Endothelial cell of umbilical vein (primary cell): Measurements from ENCODE around the gene HFE. TPM values are rescaled to one million over a fixed set of nuclear protein-coding genes. Genes with fewer than 3 reads are reported as not detected.

Experiments used
- BruUV-seq: library from RNA; stranded (reverse); fragments of 400-500 nt; replicated peaks from 2 replicates; lab custom pipeline; 2021; lab: Mats Ljungman, UMichigan
- CTCF ChIA-PET: fragments of 300-600, 350-600 bp; sonication (Branson Sonifier 250); formaldehyde crosslinking; loops from one replicate; lab custom pipeline; 2021; ENCODE audit warnings: antibody characterized with exemption, inconsistent platforms; lab: Charles Lee
- POLR2A ChIA-PET: fragments of 300-600, 350-600 bp; sonication (Branson Sonifier 250); formaldehyde crosslinking; loops from one replicate; lab custom pipeline; 2021; ENCODE audit warnings: antibody characterized with exemption, inconsistent platforms; lab: Charles Lee
- DNase-seq: peaks from one replicate; pipeline ENCODE4 v3.0.0-alpha.2; 2011; ENCODE audit warnings: low read depth, low spot score
- FAIRE-seq: peaks from 2 replicates; lab custom pipeline; 2011; peaks lifted over from hg19 to GRCh38; lab: Jason Lieb, UNC
- H2AFZ ChIP-seq: 2 replicates; pipeline ENCODE4 v1.6.0; 2012; ENCODE audit warnings: low read depth, low read length, control low read depth, inconsistent platforms
- H3K27ac ChIP-seq: 2 replicates; pipeline ENCODE4 v1.5.1; 2011; ENCODE audit warnings: low read depth, mild to moderate bottlenecking, control low read depth, low read length, moderate library complexity; ENCODE audit not compliant: insufficient read depth
- H3K27me3 ChIP-seq, 2 experiments: 2 replicates each; pipeline versions ENCODE4 v1.6.0 to v1.6.1; 2011; ENCODE audit warnings: low read length in 2 of 2, mixed read lengths in 1 of 2; ENCODE audit not compliant: control insufficient read depth in 2 of 2, insufficient read depth in 2 of 2
- H3K36me3 ChIP-seq, 2 experiments: 2 replicates in 1 of 2; 3 replicates in 1 of 2; pipeline ENCODE4 v1.5.1; 2011; ENCODE audit warnings: low read length in 2 of 2, mild to moderate bottlenecking in 1 of 2, moderate library complexity in 1 of 2; ENCODE audit not compliant: control insufficient read depth in 2 of 2, insufficient read depth in 2 of 2; ENCODE audit errors: extremely low read depth in 1 of 2
- H3K4me1 ChIP-seq: 3 replicates; pipeline ENCODE4 v1.5.1; 2011; ENCODE audit warnings: mild to moderate bottlenecking, low read length; ENCODE audit not compliant: control insufficient read depth, insufficient read depth; ENCODE audit errors: extremely low read depth
- H3K4me2 ChIP-seq: 2 replicates; pipeline ENCODE4 v1.6.1; 2011; ENCODE audit warnings: low read length, control low read depth, mixed read lengths; ENCODE audit not compliant: insufficient read depth
- H3K4me3 ChIP-seq, 3 experiments: fragments of 200-600 bp in 1 of 3; sonication (generic), shearing (Covaris generic) in 1 of 3; replicated peaks in 1 of 3; 2 replicates each; pipeline ENCODE4 v1.5.1; 2011 to 2016; ENCODE audit warnings: control low read depth in 3 of 3, low read length in 3 of 3, mild to moderate bottlenecking in 2 of 3, inconsistent platforms in 1 of 3, low read depth in 1 of 3, moderate library complexity in 1 of 3; ENCODE audit not compliant: insufficient read depth in 1 of 3
- H3K79me2 ChIP-seq: 2 replicates; pipeline ENCODE4 v1.6.0; 2012; ENCODE audit warnings: low read length, inconsistent platforms; ENCODE audit not compliant: control insufficient read depth, insufficient read depth
- H3K9ac ChIP-seq: replicated peaks from 2 replicates; pipeline ENCODE3; 2011; ENCODE audit warnings: low read length, control low read depth; ENCODE audit not compliant: insufficient read depth; ENCODE audit errors: extremely low read depth
- H3K9me1 ChIP-seq: replicated peaks from 3 replicates; pipeline ENCODE4 v1.6.0; 2011; ENCODE audit warnings: mild to moderate bottlenecking, low read length; ENCODE audit not compliant: control insufficient read depth, insufficient read depth; ENCODE audit errors: extremely low read depth
- H3K9me3 ChIP-seq: replicated peaks from 2 replicates; pipeline ENCODE4 v1.5.1; 2012; ENCODE audit warnings: low read length, inconsistent platforms; ENCODE audit not compliant: control insufficient read depth, insufficient read depth
- H4K20me1 ChIP-seq: replicated peaks from 2 replicates; pipeline ENCODE3; 2011; ENCODE audit warnings: mild to moderate bottlenecking, low read length; ENCODE audit not compliant: control insufficient read depth, insufficient read depth; ENCODE audit errors: extremely low read depth
- CTCF ChIP-seq, 2 donors: IDR thresholded peaks; 1 replicate in 1 of 2; 2 replicates in 1 of 2; pipeline ENCODE4 v1.5.1; 2011; ENCODE audit warnings: low read length in 2 of 2, mild to moderate bottlenecking in 2 of 2, moderate library complexity in 2 of 2, control low read depth in 1 of 2, inconsistent platforms in 1 of 2, low read depth in 1 of 2; ENCODE audit not compliant: insufficient read depth in 1 of 2; ENCODE audit errors: extremely low read depth in 1 of 2
- EZH2 ChIP-seq: IDR thresholded peaks from 2 replicates; pipeline ENCODE4 v1.6.1; 2012; ENCODE audit warnings: borderline replicate concordance, low read depth, mild to moderate bottlenecking, moderate library complexity, low read length, inconsistent platforms; ENCODE audit not compliant: severe bottlenecking
- FOS ChIP-seq: IDR thresholded peaks from 2 replicates; pipeline ENCODE4 v1.6.1; 2011; ENCODE audit warnings: mild to moderate bottlenecking, low read length, moderate library complexity, borderline replicate concordance; ENCODE audit not compliant: insufficient read depth
- GATA2 ChIP-seq: IDR thresholded peaks from 2 replicates; pipeline ENCODE4 v1.7.0; 2011; ENCODE audit warnings: low read depth, mild to moderate bottlenecking, moderate library complexity, mixed read lengths, low read length; ENCODE audit not compliant: insufficient read length, insufficient read depth
- JUN ChIP-seq: IDR thresholded peaks from 2 replicates; pipeline ENCODE4 v1.6.1; 2011; ENCODE audit warnings: borderline replicate concordance, low read depth; ENCODE audit not compliant: insufficient read length, insufficient read depth
- MAX ChIP-seq: IDR thresholded peaks from 2 replicates; pipeline ENCODE4 v1.6.1; 2011; ENCODE audit not compliant: insufficient read depth, insufficient read length
- MYC ChIP-seq: IDR thresholded peaks from one replicate; pipeline ENCODE4 v1.6.1; 2011; ENCODE audit warnings: mild to moderate bottlenecking, low read depth, low read length
- POLR2A ChIP-seq: IDR thresholded peaks from 2 replicates; pipeline ENCODE4 v1.6.1; 2012; ENCODE audit warnings: low read depth, mild to moderate bottlenecking, control low read depth, low read length
- POLR2AphosphoS5 ChIP-seq: IDR thresholded peaks from 2 replicates; pipeline ENCODE4 v1.6.1; 2012; ENCODE audit warnings: low read depth, mild to moderate bottlenecking, control low read depth, low read length, moderate library complexity; ENCODE audit not compliant: insufficient read depth
- dilution Hi-C: fragments of 300-500 bp; cut with MboI; formaldehyde crosslinking; loops from one replicate; pipeline ENCODE4 v1.15.0; 2019; ENCODE audit warnings: low sequenced_read_pairs; ENCODE audit not compliant: extremely low pct_ligation_motif_present
- intact Hi-C: fragments of 100-400 bp; cut with micrococcal nuclease; formaldehyde crosslinking; loops from one replicate; pipeline ENCODE4 v1.10.0; 2022
- polyA plus RNA-seq, 4 experiments: library from polyadenylated mRNA; depleted of rRNA in 3 of 4; stranded (reverse) in 3 of 4; unstranded in 1 of 4; fragments of >200 nt; gene quantifications; 2 replicates each; pipeline versions ENCODE4 v1.2.1 to v1.2.3, GENCODE V29; 2011 to 2012; ENCODE audit warnings: missing spikeins in 1 of 4
- total RNA-seq: library from RNA; stranded (reverse); gene quantifications from 2 replicates; pipeline ENCODE4 v1.2.3, GENCODE V29; 2021

The HFE gene
- total and polyA plus RNA-seq, 2 donors (not counting 3 experiments of a cell fraction or from before 2014, with no cell fraction given), result 6.3 to 8.1 TPM

GRCh38 chr6:26141378-26141904 lies 54.2 kb downstream of the HFE start:
- Histone ChIP-seq H4K20me1 (no peaks in the 10 kb centered on the region), H3K27me3 (peaks cover 6 to 17% of the 10 kb centered on the region in 2 experiments), H3K9ac (no peak overlapping the region), H3K36me3 (no peaks in the 10 kb centered on the region), H3K4me3 (no peak overlapping the region), H3K4me2 (no peak overlapping the region), H3K9me3 (no peaks in the 10 kb centered on the region), H3K79me2 (no peaks in the 10 kb centered on the region), H3K27ac (no peak overlapping the region), H2AFZ (no peak overlapping the region), H3K9me1 (no peaks in the 10 kb centered on the region), H3K4me1 (peaks cover 12% of the 10 kb centered on the region)
- TF ChIP-seq CTCF (IDR thresholded peaks at IDR 0.05; ENCODE audit: extremely low read depth in 1 of 2, insufficient read depth in 1 of 2, low read depth in 1 of 2, low read length in 2 of 2), result no peak
- no peak for TF ChIP-seq MYC
- TF ChIP-seq FOS, result no peak
- TF ChIP-seq EZH2, result no peak
- TF ChIP-seq POLR2AphosphoS5, result no peak
- TF ChIP-seq GATA2, result no peak
- no peak for TF ChIP-seq POLR2A
- TF ChIP-seq JUN, result no peak
- TF ChIP-seq MAX, result no peak
- no peak for FAIRE-seq
- no TSS peak for BruUV-seq
- dilution Hi-C loops (no loop called here), intact Hi-C loops (no loop called here)
- DNase-seq, result no peak
- CTCF ChIA-PET, result interaction anchor here (0.6 to 1.1 kb wide), 3 partner anchors 9 to 31 kb away, joined by 3 read pairs; no protein-coding TSS in a partner anchor
- POLR2A ChIA-PET, result no interaction called here
